Neural cell (in vitro differentiated cells): ENCODE measurements around the gene RAP1B. TPM values are rescaled to one million over a fixed set of nuclear protein-coding genes. Genes with fewer than 3 reads are reported as not detected.

Source experiments
- H2AFZ ChIP-seq: fragments of 200-600, 300-800 bp; sonication (generic), shearing (Covaris generic); 2 replicates; pipeline ENCODE4 v1.6.0; 2014; ENCODE audit warnings: low read depth, mild to moderate bottlenecking, antibody characterized with exemption, low read length, moderate library complexity
- H3F3A ChIP-seq: fragments of 200-600 bp; shearing (Covaris generic); 2 replicates; pipeline ENCODE4 v1.6.1; 2016; ENCODE audit warnings: mild to moderate bottlenecking, moderate library complexity, mixed read lengths, antibody characterized with exemption, low read length; ENCODE audit not compliant: insufficient read depth, poor library complexity, severe bottlenecking
- H3K27ac ChIP-seq: fragments of 200-600, 300-800 bp; sonication (generic), shearing (Covaris generic); 2 replicates; pipeline ENCODE4 v1.5.1; 2014; ENCODE audit warnings: mild to moderate bottlenecking, low read length, moderate library complexity
- H3K27me3 ChIP-seq: fragments of 300-800, 200-600 bp; sonication (generic), shearing (Covaris generic); 2 replicates; pipeline ENCODE4 v1.6.0; 2014; ENCODE audit warnings: mild to moderate bottlenecking, low read depth, low read length, moderate library complexity; ENCODE audit not compliant: insufficient read depth
- H3K36me3 ChIP-seq: fragments of 300-800, 200-600 bp; sonication (generic), shearing (Covaris generic); 2 replicates; pipeline ENCODE4 v1.5.1; 2014; ENCODE audit warnings: mild to moderate bottlenecking, antibody characterized with exemption, low read length, moderate library complexity; ENCODE audit not compliant: insufficient read depth
- H3K4me2 ChIP-seq: fragments of 300-800, 200-600 bp; sonication (generic), shearing (Covaris generic); 2 replicates; pipeline ENCODE4 v1.6.0; 2014; ENCODE audit warnings: mild to moderate bottlenecking, low read length
- H3K4me3 ChIP-seq: fragments of 300-800, 200-600 bp; sonication (generic), shearing (Covaris generic); 2 replicates; pipeline ENCODE4 v1.5.1; 2014; ENCODE audit warnings: mild to moderate bottlenecking, low read length, moderate library complexity
- H3K79me2 ChIP-seq: fragments of 200-600 bp; shearing (Covaris generic); replicated peaks from 2 replicates; pipeline ENCODE4 v1.6.0; 2014; ENCODE audit warnings: mild to moderate bottlenecking, low read length, moderate library complexity; ENCODE audit not compliant: insufficient read depth
- H3K9ac ChIP-seq: fragments of 300-800, 200-600 bp; sonication (generic), shearing (Covaris generic); 2 replicates; pipeline ENCODE4 v1.6.1; 2016; ENCODE audit warnings: mild to moderate bottlenecking, low read length, mixed read lengths
- H3K9me2 ChIP-seq: fragments of 200-600 bp; shearing (Covaris generic); 2 replicates; pipeline ENCODE4 v1.6.1; 2016; ENCODE audit warnings: mild to moderate bottlenecking, low read length, mixed read lengths; ENCODE audit not compliant: insufficient read depth
- H3K9me3 ChIP-seq: fragments of 200-600, 300-800 bp; sonication (generic), shearing (Covaris generic); 2 replicates; pipeline ENCODE4 v1.6.1; 2016; ENCODE audit warnings: mild to moderate bottlenecking, mixed run types, low read length, moderate library complexity, mixed read lengths
- H4K20me1 ChIP-seq: fragments of 200-600 bp; shearing (Covaris generic); 2 replicates; pipeline ENCODE4 v1.6.1; 2016; ENCODE audit warnings: mild to moderate bottlenecking, mixed run types; ENCODE audit not compliant: insufficient read depth
- EP300 ChIP-seq: fragments of 450-650 bp; conservative IDR thresholded peaks from 2 replicates; pipeline ENCODE4 v1.6.1; 2014; ENCODE audit warnings: antibody characterized with exemption, mild to moderate bottlenecking, moderate library complexity; ENCODE audit not compliant: poor library complexity, severe bottlenecking
- EZH2 ChIP-seq: fragments of 200-600, 300-800 bp; shearing (Covaris generic), sonication (generic); IDR thresholded peaks from 2 replicates; pipeline ENCODE4 v1.6.1; 2014; ENCODE audit warnings: antibody characterized with exemption, low read length, borderline replicate concordance, mild to moderate bottlenecking; ENCODE audit not compliant: insufficient read depth, poor library complexity, severe bottlenecking
- MXI1 ChIP-seq: fragments of 450-650 bp; conservative IDR thresholded peaks from 2 replicates; pipeline ENCODE4 v1.6.1; 2014; ENCODE audit warnings: antibody characterized with exemption, mild to moderate bottlenecking; ENCODE audit not compliant: poor library complexity, severe bottlenecking
- POLR2AphosphoS5 ChIP-seq: IDR thresholded peaks from 2 replicates; pipeline ENCODE4 v1.6.1; 2012
- RAD21 ChIP-seq: fragments of 450-650 bp; conservative IDR thresholded peaks from 2 replicates; pipeline ENCODE4 v1.6.1; 2014; ENCODE audit warnings: antibody characterized with exemption, mild to moderate bottlenecking, moderate library complexity
- SMC3 ChIP-seq: fragments of 450-650 bp; conservative IDR thresholded peaks from 2 replicates; pipeline ENCODE4 v1.6.1; 2014; ENCODE audit warnings: antibody characterized with exemption, mild to moderate bottlenecking, moderate library complexity; ENCODE audit not compliant: poor library complexity
- TAF1 ChIP-seq: IDR thresholded peaks from 2 replicates; pipeline ENCODE4 v1.6.1; 2012; ENCODE audit warnings: low read depth
- polyA plus RNA-seq: library from polyadenylated mRNA; depleted of rRNA; stranded (reverse); fragments of >200 nt; gene quantifications from 2 replicates; pipeline ENCODE4 v1.2.3, GENCODE V29; 2014
- TF ChIP-seq, protein P1 (sequence below): fragments of 450-650 bp; IDR thresholded peaks from 2 replicates; pipeline ENCODE4 v1.5.1; 2014; ENCODE audit warnings: antibody characterized with exemption, mild to moderate bottlenecking, moderate library complexity; ENCODE audit not compliant: poor library complexity, severe bottlenecking
- TF ChIP-seq, protein P2 (sequence below): IDR thresholded peaks from 2 replicates; pipeline ENCODE4 v1.6.1; 2012; ENCODE audit warnings: borderline replicate concordance

RAP1B gene
- polyA plus RNA-seq, 1 donor from 2014 or later: 209 TPM

DNA sequence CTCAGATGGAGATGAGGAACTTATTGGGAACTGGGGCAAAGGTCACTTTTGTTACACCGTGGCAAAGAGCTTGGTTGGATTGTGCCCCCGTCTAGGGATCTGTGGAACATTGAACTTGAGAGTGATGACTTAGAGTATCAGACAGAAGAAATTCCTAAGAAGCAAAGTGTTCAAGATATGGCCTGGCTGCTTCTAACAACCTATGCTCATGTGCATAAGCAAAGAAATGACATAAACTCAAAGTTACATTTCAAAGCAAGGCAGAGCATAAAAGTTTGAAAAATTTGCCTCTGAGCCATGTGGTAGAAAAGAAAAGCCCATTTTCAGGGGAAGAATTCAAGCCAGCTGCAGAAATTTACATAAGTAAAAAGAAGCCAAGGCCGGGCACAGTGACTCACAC, 21.5 kb upstream of the RAP1B start:
- Histone ChIP-seq H3K4me2 (no peak overlapping the region), H3K79me2 (no peaks in the 10 kb centered on the region), H4K20me1 (no peaks in the 10 kb centered on the region), H3K9ac (no peak overlapping the region), H3K27ac (no peak overlapping the region), H3F3A (no peaks in the 10 kb centered on the region), H3K36me3 (no peaks in the 10 kb centered on the region), H3K27me3 (no peaks in the 10 kb centered on the region), H3K9me2 (no peaks in the 10 kb centered on the region), H3K4me3 (no peak overlapping the region), H3K9me3 (no peaks in the 10 kb centered on the region), H2AFZ (no peak overlapping the region)
- no peak for TF ChIP-seq RAD21
- TF ChIP-seq, protein P1, sequence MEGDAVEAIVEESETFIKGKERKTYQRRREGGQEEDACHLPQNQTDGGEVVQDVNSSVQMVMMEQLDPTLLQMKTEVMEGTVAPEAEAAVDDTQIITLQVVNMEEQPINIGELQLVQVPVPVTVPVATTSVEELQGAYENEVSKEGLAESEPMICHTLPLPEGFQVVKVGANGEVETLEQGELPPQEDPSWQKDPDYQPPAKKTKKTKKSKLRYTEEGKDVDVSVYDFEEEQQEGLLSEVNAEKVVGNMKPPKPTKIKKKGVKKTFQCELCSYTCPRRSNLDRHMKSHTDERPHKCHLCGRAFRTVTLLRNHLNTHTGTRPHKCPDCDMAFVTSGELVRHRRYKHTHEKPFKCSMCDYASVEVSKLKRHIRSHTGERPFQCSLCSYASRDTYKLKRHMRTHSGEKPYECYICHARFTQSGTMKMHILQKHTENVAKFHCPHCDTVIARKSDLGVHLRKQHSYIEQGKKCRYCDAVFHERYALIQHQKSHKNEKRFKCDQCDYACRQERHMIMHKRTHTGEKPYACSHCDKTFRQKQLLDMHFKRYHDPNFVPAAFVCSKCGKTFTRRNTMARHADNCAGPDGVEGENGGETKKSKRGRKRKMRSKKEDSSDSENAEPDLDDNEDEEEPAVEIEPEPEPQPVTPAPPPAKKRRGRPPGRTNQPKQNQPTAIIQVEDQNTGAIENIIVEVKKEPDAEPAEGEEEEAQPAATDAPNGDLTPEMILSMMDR: no peak
- no peak for TF ChIP-seq POLR2AphosphoS5
- TF ChIP-seq EZH2: no peak

DNA sequence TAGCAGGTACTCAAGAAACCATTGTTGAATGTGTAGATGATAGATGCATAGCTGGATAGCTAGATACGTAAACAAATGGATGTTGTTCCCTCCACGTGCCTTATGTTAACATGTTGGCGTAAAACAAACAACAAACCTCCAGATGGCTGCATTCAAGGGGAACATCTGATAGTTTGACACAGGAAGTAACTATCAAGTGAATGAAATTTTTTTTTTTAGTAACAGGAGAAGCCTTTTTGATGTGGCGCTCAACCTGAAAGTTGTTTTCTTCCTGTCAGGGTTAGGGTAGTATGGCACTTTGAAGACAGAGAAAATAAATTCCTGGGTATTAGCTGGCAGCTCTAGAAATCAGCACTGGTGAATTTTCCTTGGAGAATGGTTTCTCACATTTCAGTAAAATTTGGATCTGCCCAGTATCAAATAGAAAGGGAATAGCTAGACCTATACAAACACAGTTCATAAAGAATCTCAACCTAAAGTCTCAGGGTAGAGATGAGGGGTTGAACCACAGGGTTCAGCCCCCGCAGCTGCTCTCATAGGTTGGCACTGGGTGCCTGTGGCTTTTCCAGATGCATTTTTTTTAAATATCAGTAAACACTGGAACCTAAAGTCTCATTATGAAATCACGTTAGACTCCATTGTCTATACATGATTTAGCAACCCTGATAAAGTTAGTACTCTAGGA, 18.8 kb upstream of the RAP1B start:
- Histone ChIP-seq H3K4me3 (no peak overlapping the region), H3K36me3 (no peaks in the 10 kb centered on the region), H3K27me3 (no peaks in the 10 kb centered on the region), H3K9me2 (no peaks in the 10 kb centered on the region), H3K27ac (no peak overlapping the region), H3K9ac (no peak overlapping the region), H3K79me2 (no peaks in the 10 kb centered on the region), H3K9me3 (no peaks in the 10 kb centered on the region), H4K20me1 (no peaks in the 10 kb centered on the region), H3K4me2 (no peak overlapping the region), H3F3A (no peaks in the 10 kb centered on the region), H2AFZ (no peak overlapping the region)
- no peak for TF ChIP-seq POLR2AphosphoS5
- no peak for TF ChIP-seq TAF1
- no peak for TF ChIP-seq EP300
- TF ChIP-seq RAD21: no peak
- no peak for TF ChIP-seq EZH2
- TF ChIP-seq, protein P1: no peak
- no peak for TF ChIP-seq SMC3
- TF ChIP-seq MXI1: no peak
- TF ChIP-seq, protein P2, sequence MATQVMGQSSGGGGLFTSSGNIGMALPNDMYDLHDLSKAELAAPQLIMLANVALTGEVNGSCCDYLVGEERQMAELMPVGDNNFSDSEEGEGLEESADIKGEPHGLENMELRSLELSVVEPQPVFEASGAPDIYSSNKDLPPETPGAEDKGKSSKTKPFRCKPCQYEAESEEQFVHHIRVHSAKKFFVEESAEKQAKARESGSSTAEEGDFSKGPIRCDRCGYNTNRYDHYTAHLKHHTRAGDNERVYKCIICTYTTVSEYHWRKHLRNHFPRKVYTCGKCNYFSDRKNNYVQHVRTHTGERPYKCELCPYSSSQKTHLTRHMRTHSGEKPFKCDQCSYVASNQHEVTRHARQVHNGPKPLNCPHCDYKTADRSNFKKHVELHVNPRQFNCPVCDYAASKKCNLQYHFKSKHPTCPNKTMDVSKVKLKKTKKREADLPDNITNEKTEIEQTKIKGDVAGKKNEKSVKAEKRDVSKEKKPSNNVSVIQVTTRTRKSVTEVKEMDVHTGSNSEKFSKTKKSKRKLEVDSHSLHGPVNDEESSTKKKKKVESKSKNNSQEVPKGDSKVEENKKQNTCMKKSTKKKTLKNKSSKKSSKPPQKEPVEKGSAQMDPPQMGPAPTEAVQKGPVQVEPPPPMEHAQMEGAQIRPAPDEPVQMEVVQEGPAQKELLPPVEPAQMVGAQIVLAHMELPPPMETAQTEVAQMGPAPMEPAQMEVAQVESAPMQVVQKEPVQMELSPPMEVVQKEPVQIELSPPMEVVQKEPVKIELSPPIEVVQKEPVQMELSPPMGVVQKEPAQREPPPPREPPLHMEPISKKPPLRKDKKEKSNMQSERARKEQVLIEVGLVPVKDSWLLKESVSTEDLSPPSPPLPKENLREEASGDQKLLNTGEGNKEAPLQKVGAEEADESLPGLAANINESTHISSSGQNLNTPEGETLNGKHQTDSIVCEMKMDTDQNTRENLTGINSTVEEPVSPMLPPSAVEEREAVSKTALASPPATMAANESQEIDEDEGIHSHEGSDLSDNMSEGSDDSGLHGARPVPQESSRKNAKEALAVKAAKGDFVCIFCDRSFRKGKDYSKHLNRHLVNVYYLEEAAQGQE: no peak
